Measurements from ENCODE around the gene SNX7. TPM values are rescaled to one million over a fixed set of nuclear protein-coding genes. Genes with fewer than 3 reads are reported as not detected.

The SNX7 gene
- total and polyA plus RNA-seq, 9 of the 15 experiments (the other 6 are each of a cell fraction or from before 2014, with no cell fraction given) = 0.09 TPM; not detected in 8

DNA sequence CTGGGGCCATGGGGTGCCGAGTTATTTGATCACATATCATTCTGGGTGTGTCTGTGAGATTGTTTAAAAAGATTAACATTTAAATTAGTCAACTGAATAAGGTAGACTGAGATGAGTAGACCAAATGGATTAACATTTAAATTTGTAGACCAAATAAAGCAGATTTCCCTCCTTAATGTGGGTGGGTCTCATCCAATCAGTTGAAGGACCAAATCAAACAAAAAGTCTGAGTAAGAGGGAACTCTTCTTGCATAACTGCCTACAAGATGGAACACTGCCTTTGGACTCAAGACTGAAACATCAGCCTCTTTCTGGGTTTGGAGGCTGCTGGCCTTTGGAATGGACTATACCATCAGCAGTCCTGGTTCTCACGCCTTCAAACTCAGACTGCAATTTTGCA is 17.0 kb upstream of the SNX7 start:
- Histone ChIP-seq H3K4me2 (ENCODE audit: insufficient read depth, low read length) (no peak overlapping the region), H3K36me3 (ENCODE audit: control insufficient read depth, insufficient read depth, low read length) (no peaks in the 10 kb centered on the region), H3K4me1 (replicated peaks in 1 of 2; ENCODE audit: control insufficient read depth in 2 of 2, insufficient read depth in 2 of 2, low read length in 2 of 2) (no peaks in the 10 kb centered on the region), H3K27ac (ENCODE audit: extremely low read depth, low read depth, low read length) (no peak overlapping the region), H4K20me1 (replicated peaks; ENCODE audit: control insufficient read depth, insufficient read depth, low read length) (no peaks in the 10 kb centered on the region), H3K9me1 (ENCODE audit: control insufficient read depth, insufficient read depth, low read length) (no peaks in the 10 kb centered on the region), H3K9me3 (replicated peaks; ENCODE audit: control insufficient read depth, insufficient read depth, low read depth, low read length) (peaks cover 2% of the 10 kb centered on the region; the same call in 1 of the 2 replicates), H3K4me3 (no peak overlapping the region), H3K79me2 (ENCODE audit: control insufficient read depth, insufficient read depth, low read length) (no peaks in the 10 kb centered on the region), H3K27me3 (ENCODE audit: control insufficient read depth in 2 of 2, insufficient read depth in 2 of 2, low read length in 2 of 2) (no peaks in the 10 kb centered on the region), H3K9ac (ENCODE audit: insufficient read depth in 1 of 2, low read depth in 2 of 2, low read length in 2 of 2) (no peak overlapping the region), H2AFZ (ENCODE audit: low read depth, low read length) (no peak overlapping the region)
- 0% methylated on average over 2 of the region's 2 CpGs for WGBS (ENCODE audit: insufficient coverage, low coverage, missing lambda C conversion rate)
- in situ Hi-C loops (cut with MboI) (no loop called here), intact Hi-C loops (cut with micrococcal nuclease) (no loop called here)
- POLR2A ChIA-PET = no interaction called here
- no peak for FAIRE-seq
- no TSS peak for BruUV-seq (replicated peaks)
- CTCF ChIA-PET (ENCODE audit: low intra/inter-chr PET ratio) = no interaction called here
- ATAC-seq = no peak
- TF ChIP-seq, protein P1, sequence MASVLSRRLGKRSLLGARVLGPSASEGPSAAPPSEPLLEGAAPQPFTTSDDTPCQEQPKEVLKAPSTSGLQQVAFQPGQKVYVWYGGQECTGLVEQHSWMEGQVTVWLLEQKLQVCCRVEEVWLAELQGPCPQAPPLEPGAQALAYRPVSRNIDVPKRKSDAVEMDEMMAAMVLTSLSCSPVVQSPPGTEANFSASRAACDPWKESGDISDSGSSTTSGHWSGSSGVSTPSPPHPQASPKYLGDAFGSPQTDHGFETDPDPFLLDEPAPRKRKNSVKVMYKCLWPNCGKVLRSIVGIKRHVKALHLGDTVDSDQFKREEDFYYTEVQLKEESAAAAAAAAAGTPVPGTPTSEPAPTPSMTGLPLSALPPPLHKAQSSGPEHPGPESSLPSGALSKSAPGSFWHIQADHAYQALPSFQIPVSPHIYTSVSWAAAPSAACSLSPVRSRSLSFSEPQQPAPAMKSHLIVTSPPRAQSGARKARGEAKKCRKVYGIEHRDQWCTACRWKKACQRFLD (CRISPR knock-in tag; IDR thresholded peaks at IDR 0.05) = no peak
- TF ChIP-seq ZNF134 (CRISPR knock-in tag; conservative IDR thresholded peaks at IDR 0.05) = peak; percentile 82
- no peak for TF ChIP-seq RBM39 (optimal IDR thresholded peaks at IDR 0.05; ENCODE audit: low read depth, low read length)
- DNase-seq (ENCODE audit: extremely low read depth in 1 of 4, low spot score in 3 of 4) = no peak

DNA sequence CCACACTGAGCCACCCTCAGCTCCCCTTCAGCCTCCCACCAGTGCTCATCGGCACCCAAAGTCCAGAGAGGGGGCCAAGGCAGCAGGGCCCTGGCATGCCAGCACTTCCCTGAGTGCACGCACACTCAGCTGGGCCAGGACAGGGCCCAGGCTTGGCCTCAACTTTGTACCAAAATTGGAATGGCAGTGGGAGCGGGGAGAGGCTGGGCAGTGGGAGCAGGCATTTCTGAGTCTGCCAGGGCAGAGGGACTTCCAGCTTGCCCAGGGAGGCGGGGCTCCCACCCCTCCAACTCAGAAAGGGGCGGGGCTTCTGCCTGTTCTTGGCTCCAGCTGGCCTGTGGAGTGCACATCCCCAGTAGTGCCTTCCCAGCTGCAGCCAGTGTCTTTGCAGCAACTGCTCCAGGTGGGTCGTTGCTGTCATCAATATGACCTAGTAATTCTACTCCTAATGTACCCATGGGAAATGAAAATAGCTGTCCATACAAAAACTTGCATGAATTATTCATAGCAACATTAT is 10.3 kb upstream of the SNX7 start:
- Histone ChIP-seq H3K4me1 (replicated peaks in 1 of 2; ENCODE audit: control insufficient read depth in 2 of 2, insufficient read depth in 2 of 2, low read length in 2 of 2) (no peaks in the 10 kb centered on the region), H3K79me2 (ENCODE audit: control insufficient read depth, insufficient read depth, low read length) (no peaks in the 10 kb centered on the region), H3K27ac (ENCODE audit: extremely low read depth, low read depth, low read length) (no peak overlapping the region), H4K20me1 (replicated peaks; ENCODE audit: control insufficient read depth, insufficient read depth, low read length) (no peaks in the 10 kb centered on the region), H3K36me3 (ENCODE audit: control insufficient read depth, insufficient read depth, low read length) (no peaks in the 10 kb centered on the region), H2AFZ (ENCODE audit: low read depth, low read length) (no peak overlapping the region), H3K9ac (ENCODE audit: insufficient read depth in 1 of 2, low read depth in 2 of 2, low read length in 2 of 2) (no peak overlapping the region), H3K27me3 (ENCODE audit: control insufficient read depth in 2 of 2, insufficient read depth in 2 of 2, low read length in 2 of 2) (no peaks in the 10 kb centered on the region), H3K9me1 (ENCODE audit: control insufficient read depth, insufficient read depth, low read length) (no peaks in the 10 kb centered on the region), H3K4me2 (ENCODE audit: insufficient read depth, low read length) (no peak overlapping the region), H3K9me3 (replicated peaks; ENCODE audit: control insufficient read depth, insufficient read depth, low read depth, low read length) (peaks cover 2% of the 10 kb centered on the region; the same call in 1 of the 2 replicates), H3K4me3 (no peak overlapping the region)
- POLR2A ChIA-PET = no interaction called here
- CTCF ChIA-PET (ENCODE audit: low intra/inter-chr PET ratio) = no interaction called here
- no TSS peak for BruUV-seq (replicated peaks)
- in situ Hi-C loops (cut with MboI) = no loop called here
- ATAC-seq (no peak), DNase-seq (ENCODE audit: extremely low read depth in 1 of 4, low spot score in 3 of 4) (no peak), FAIRE-seq (no peak)
- WGBS (ENCODE audit: insufficient coverage, low coverage, missing lambda C conversion rate) = 0% methylated on average over 6 of the region's 6 CpGs
- intact Hi-C loops (cut with micrococcal nuclease) = no loop called here
- TF ChIP-seq, protein P2, sequence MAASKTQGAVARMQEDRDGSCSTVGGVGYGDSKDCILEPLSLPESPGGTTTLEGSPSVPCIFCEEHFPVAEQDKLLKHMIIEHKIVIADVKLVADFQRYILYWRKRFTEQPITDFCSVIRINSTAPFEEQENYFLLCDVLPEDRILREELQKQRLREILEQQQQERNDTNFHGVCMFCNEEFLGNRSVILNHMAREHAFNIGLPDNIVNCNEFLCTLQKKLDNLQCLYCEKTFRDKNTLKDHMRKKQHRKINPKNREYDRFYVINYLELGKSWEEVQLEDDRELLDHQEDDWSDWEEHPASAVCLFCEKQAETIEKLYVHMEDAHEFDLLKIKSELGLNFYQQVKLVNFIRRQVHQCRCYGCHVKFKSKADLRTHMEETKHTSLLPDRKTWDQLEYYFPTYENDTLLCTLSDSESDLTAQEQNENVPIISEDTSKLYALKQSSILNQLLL (CRISPR knock-in tag; IDR thresholded peaks at IDR 0.05; ENCODE audit: borderline replicate concordance) = no peak
- TF ChIP-seq, protein P3, sequence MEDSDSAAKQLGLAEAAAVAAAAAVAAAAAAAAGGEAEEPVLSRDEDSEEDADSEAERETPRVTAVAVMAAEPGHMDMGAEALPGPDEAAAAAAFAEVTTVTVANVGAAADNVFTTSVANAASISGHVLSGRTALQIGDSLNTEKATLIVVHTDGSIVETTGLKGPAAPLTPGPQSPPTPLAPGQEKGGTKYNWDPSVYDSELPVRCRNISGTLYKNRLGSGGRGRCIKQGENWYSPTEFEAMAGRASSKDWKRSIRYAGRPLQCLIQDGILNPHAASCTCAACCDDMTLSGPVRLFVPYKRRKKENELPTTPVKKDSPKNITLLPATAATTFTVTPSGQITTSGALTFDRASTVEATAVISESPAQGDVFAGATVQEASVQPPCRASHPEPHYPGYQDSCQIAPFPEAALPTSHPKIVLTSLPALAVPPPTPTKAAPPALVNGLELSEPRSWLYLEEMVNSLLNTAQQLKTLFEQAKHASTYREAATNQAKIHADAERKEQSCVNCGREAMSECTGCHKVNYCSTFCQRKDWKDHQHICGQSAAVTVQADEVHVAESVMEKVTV (CRISPR knock-in tag; IDR thresholded peaks at IDR 0.05) = no peak
- TF ChIP-seq BCOR (IDR thresholded peaks at IDR 0.05) (no peak), ZKSCAN3 (CRISPR knock-in tag; IDR thresholded peaks at IDR 0.05) (no peak), GABPB2 (CRISPR knock-in tag; conservative IDR thresholded peaks at IDR 0.05) (no peak)
- TF ChIP-seq, protein P4, sequence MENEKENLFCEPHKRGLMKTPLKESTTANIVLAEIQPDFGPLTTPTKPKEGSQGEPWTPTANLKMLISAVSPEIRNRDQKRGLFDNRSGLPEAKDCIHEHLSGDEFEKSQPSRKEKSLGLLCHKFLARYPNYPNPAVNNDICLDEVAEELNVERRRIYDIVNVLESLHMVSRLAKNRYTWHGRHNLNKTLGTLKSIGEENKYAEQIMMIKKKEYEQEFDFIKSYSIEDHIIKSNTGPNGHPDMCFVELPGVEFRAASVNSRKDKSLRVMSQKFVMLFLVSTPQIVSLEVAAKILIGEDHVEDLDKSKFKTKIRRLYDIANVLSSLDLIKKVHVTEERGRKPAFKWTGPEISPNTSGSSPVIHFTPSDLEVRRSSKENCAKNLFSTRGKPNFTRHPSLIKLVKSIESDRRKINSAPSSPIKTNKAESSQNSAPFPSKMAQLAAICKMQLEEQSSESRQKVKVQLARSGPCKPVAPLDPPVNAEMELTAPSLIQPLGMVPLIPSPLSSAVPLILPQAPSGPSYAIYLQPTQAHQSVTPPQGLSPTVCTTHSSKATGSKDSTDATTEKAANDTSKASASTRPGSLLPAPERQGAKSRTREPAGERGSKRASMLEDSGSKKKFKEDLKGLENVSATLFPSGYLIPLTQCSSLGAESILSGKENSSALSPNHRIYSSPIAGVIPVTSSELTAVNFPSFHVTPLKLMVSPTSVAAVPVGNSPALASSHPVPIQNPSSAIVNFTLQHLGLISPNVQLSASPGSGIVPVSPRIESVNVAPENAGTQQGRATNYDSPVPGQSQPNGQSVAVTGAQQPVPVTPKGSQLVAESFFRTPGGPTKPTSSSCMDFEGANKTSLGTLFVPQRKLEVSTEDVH (IDR thresholded peaks at IDR 0.05; ENCODE audit: low read depth, partially characterized antibody) = no peak
